Stimulated activated naive CD8-positive, alpha-beta T cell treated with anti-CD3 and anti-CD28 coated beads, Interleukin-15, amount 100 ng/mL, for 72 hours (primary cell): ENCODE data around the gene ZNF629.

Experiments
- ATAC-seq: fragments of 150-1000 bp; cut with Tn5 transposase; 2 replicates; pipeline ENCODE4 v1.10.0; 2021; ENCODE audit warnings: mild to moderate bottlenecking, moderate library complexity
- DNase-seq, 2 donors: peaks; one replicate each; pipeline ENCODE4 v3.0.0; 2021 to 2022
- H3K27ac Mint-ChIP-seq, 2 donors: one replicate each; pipeline ENCODE4 v1.8.0; 2022; ENCODE audit warnings: mild to moderate bottlenecking in 2 of 2, mixed read lengths in 2 of 2, moderate library complexity in 2 of 2
- H3K27me3 Mint-ChIP-seq: one replicate; pipeline ENCODE4 v1.8.0; 2022; ENCODE audit warnings: mixed read lengths
- H3K4me1 Mint-ChIP-seq: one replicate; pipeline ENCODE4 v1.8.0; 2022; ENCODE audit warnings: mild to moderate bottlenecking, mixed read lengths
- H3K4me3 Mint-ChIP-seq, 2 donors: one replicate each; pipeline ENCODE4 v1.8.0; 2022; ENCODE audit warnings: mild to moderate bottlenecking in 2 of 2, mixed read lengths in 2 of 2, moderate library complexity in 1 of 2
- H3K9me3 Mint-ChIP-seq, 2 donors: one replicate each; pipeline ENCODE4 v1.8.0; 2022; ENCODE audit warnings: mixed read lengths in 2 of 2

Gene ZNF629

GRCh38 chr16:30728899-30729672 is 57.9 kb downstream of the ZNF629 start:
- DNase-seq (no peak), ATAC-seq (no peak)
- Mint-ChIP-seq H3K27ac (peak overlapping the region; percentile 38 to 77), H3K4me1 (peaks cover 7% of the 10 kb centered on the region), H3K9me3 (no peaks in the 10 kb centered on the region), H3K27me3 (no peaks in the 10 kb centered on the region), H3K4me3 (no peak overlapping the region)
